ENCODE measurements around the gene TMPRSS15.

TMPRSS15 gene

DNA sequence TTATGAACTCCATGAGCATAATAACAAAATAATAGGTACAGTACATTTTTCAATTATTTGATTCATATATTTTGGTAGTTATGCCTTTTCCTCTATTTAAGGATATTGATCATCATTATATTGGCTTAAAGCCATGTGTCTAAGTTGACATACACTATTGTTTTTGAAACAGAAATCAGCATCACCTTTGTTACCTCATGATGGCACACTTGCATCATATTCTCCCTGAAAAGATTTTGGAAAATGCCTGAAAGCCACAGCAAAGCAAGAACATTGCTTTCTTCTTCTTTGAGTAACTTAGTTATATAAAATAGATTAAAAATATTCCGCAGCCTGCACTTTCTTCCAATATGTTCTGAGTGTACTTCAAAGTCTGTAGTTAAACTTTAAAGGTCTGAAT is 33.3 kb downstream of the TMPRSS15 start:
- Histone ChIP-seq H3F3A (ENCODE audit: insufficient read depth, low read length) (no peaks in the 10 kb centered on the region), H3K27me3 (ENCODE audit: insufficient read depth, low read length) (no peaks in the 10 kb centered on the region), H3K36me3 (ENCODE audit: insufficient read depth, low read length) (no peaks in the 10 kb centered on the region), H2AFZ (ENCODE audit: low read length) (no peak overlapping the region), H3K4me1 (ENCODE audit: insufficient read depth, low read length, severe bottlenecking) (no peaks in the 10 kb centered on the region), H3K79me2 (ENCODE audit: insufficient read depth, low read length) (no peaks in the 10 kb centered on the region), H3K9ac (ENCODE audit: low read length) (no peak overlapping the region), H4K20me1 (ENCODE audit: insufficient read depth, low read length) (no peaks in the 10 kb centered on the region), H3K9me2 (ENCODE audit: low read depth, low read length) (no peaks in the 10 kb centered on the region), H3K9me3 (ENCODE audit: low read length) (no peaks in the 10 kb centered on the region), H3K4me3 (ENCODE audit: low read depth, low read length, poor library complexity, severe bottlenecking) (no peak overlapping the region), H3K27ac (ENCODE audit: low read depth, low read length, poor library complexity, severe bottlenecking) (no peak overlapping the region), H3K4me2 (ENCODE audit: low read length) (no peak overlapping the region)
- TF ChIP-seq, protein P1, sequence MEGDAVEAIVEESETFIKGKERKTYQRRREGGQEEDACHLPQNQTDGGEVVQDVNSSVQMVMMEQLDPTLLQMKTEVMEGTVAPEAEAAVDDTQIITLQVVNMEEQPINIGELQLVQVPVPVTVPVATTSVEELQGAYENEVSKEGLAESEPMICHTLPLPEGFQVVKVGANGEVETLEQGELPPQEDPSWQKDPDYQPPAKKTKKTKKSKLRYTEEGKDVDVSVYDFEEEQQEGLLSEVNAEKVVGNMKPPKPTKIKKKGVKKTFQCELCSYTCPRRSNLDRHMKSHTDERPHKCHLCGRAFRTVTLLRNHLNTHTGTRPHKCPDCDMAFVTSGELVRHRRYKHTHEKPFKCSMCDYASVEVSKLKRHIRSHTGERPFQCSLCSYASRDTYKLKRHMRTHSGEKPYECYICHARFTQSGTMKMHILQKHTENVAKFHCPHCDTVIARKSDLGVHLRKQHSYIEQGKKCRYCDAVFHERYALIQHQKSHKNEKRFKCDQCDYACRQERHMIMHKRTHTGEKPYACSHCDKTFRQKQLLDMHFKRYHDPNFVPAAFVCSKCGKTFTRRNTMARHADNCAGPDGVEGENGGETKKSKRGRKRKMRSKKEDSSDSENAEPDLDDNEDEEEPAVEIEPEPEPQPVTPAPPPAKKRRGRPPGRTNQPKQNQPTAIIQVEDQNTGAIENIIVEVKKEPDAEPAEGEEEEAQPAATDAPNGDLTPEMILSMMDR (IDR thresholded peaks at IDR 0.05; ENCODE audit: low read length), result peak; percentile 18; the same call in 1 of the 2 replicates
- TF ChIP-seq EZH2 (IDR thresholded peaks at IDR 0.05; ENCODE audit: borderline replicate concordance, low read length), result no peak

DNA sequence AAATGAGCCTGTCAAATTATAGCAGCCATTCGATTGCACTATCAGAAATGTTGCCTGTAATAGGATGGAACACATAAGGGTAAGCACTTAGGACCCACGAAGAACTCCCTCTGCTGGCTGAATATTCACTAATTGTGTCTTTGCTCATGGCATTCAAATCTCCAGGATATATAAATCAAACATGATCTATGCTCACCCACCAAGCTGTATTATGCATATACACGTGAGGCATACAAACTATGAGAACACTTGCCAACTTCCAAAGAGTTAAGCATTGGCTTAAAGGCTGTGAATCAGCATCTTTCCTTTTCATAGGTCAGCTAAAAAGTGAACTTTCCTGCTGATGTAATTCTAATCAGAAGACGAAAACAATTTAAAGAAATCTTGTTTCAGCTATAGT is 34.5 kb downstream of the TMPRSS15 start:
- Histone ChIP-seq H3K36me3 (ENCODE audit: insufficient read depth, low read length) (no peaks in the 10 kb centered on the region), H3K9ac (ENCODE audit: low read length) (no peak overlapping the region), H3K4me2 (ENCODE audit: low read length) (no peak overlapping the region), H2AFZ (ENCODE audit: low read length) (no peak overlapping the region), H3K4me3 (ENCODE audit: low read depth, low read length, poor library complexity, severe bottlenecking) (no peak overlapping the region), H3K27me3 (ENCODE audit: insufficient read depth, low read length) (no peaks in the 10 kb centered on the region), H3K9me3 (ENCODE audit: low read length) (no peaks in the 10 kb centered on the region), H3F3A (ENCODE audit: insufficient read depth, low read length) (no peaks in the 10 kb centered on the region), H3K4me1 (ENCODE audit: insufficient read depth, low read length, severe bottlenecking) (no peaks in the 10 kb centered on the region), H3K27ac (ENCODE audit: low read depth, low read length, poor library complexity, severe bottlenecking) (no peak overlapping the region), H3K79me2 (ENCODE audit: insufficient read depth, low read length) (no peaks in the 10 kb centered on the region), H4K20me1 (ENCODE audit: insufficient read depth, low read length) (no peaks in the 10 kb centered on the region), H3K9me2 (ENCODE audit: low read depth, low read length) (no peaks in the 10 kb centered on the region)
- TF ChIP-seq EZH2 (IDR thresholded peaks at IDR 0.05; ENCODE audit: borderline replicate concordance, low read length), result no peak
- TF ChIP-seq, protein P1 (IDR thresholded peaks at IDR 0.05; ENCODE audit: low read length), result peak; percentile 58; the same call in 1 of the 2 replicates

DNA sequence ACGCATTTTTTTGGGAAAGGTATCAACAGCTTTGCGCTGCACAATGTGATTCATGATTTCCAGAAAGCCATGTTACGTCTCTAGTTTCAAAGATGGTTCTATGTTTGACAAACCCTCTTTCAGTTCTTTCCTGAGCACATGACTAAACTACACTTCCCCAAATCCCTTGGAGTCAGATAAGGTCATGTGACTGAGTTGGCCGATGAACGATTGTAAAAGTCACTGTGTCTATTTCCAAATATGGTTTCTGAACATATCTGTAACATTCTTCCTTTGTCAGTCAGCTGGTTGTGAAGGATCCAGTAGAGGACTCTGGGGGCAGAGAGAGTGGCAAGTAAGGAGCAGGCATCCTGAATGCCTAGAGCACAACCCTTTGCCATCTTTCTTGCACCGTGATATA is 35.4 kb downstream of the TMPRSS15 start:
- Histone ChIP-seq H3K27me3 (ENCODE audit: insufficient read depth, low read length) (no peaks in the 10 kb centered on the region), H3K79me2 (ENCODE audit: insufficient read depth, low read length) (no peaks in the 10 kb centered on the region), H3K9me2 (ENCODE audit: low read depth, low read length) (no peaks in the 10 kb centered on the region), H3K4me1 (ENCODE audit: insufficient read depth, low read length, severe bottlenecking) (no peaks in the 10 kb centered on the region), H3K9me3 (ENCODE audit: low read length) (no peaks in the 10 kb centered on the region), H3K4me3 (ENCODE audit: low read depth, low read length, poor library complexity, severe bottlenecking) (no peak overlapping the region), H3K36me3 (ENCODE audit: insufficient read depth, low read length) (no peaks in the 10 kb centered on the region), H3K27ac (ENCODE audit: low read depth, low read length, poor library complexity, severe bottlenecking) (no peak overlapping the region), H3F3A (ENCODE audit: insufficient read depth, low read length) (no peaks in the 10 kb centered on the region), H4K20me1 (ENCODE audit: insufficient read depth, low read length) (no peaks in the 10 kb centered on the region), H3K9ac (ENCODE audit: low read length) (no peak overlapping the region), H3K4me2 (ENCODE audit: low read length) (no peak overlapping the region), H2AFZ (ENCODE audit: low read length) (no peak overlapping the region)
- TF ChIP-seq, protein P1 (IDR thresholded peaks at IDR 0.05; ENCODE audit: low read length), result no peak
- TF ChIP-seq EZH2 (IDR thresholded peaks at IDR 0.05; ENCODE audit: borderline replicate concordance, low read length), result no peak

Measured in OCI-LY1 (cell line).